Endothelial cell of umbilical vein (primary cell): Measurements from ENCODE around the gene FYN. TPM values are rescaled to one million over a fixed set of nuclear protein-coding genes. Genes with fewer than 3 reads are reported as not detected.
A peak's percentile ranks its signal among the peaks of the same experiment; 100 is the strongest.

Source experiments
- BruUV-seq: library from RNA; stranded (reverse); fragments of 400-500 nt; replicated peaks from 2 replicates; lab custom pipeline; 2021; lab: Mats Ljungman, UMichigan
- CTCF ChIA-PET: fragments of 300-600, 350-600 bp; sonication (Branson Sonifier 250); formaldehyde crosslinking; loops from one replicate; lab custom pipeline; 2021; ENCODE audit warnings: antibody characterized with exemption, inconsistent platforms; lab: Charles Lee
- POLR2A ChIA-PET: fragments of 300-600, 350-600 bp; sonication (Branson Sonifier 250); formaldehyde crosslinking; loops from one replicate; lab custom pipeline; 2021; ENCODE audit warnings: antibody characterized with exemption, inconsistent platforms; lab: Charles Lee
- DNase-seq: peaks from one replicate; pipeline ENCODE4 v3.0.0-alpha.2; 2011; ENCODE audit warnings: low read depth, low spot score
- FAIRE-seq: peaks from 2 replicates; lab custom pipeline; 2011; peaks lifted over from hg19 to GRCh38; lab: Jason Lieb, UNC
- H2AFZ ChIP-seq: 2 replicates; pipeline ENCODE4 v1.6.0; 2012; ENCODE audit warnings: low read depth, low read length, control low read depth, inconsistent platforms
- H3K27ac ChIP-seq: 2 replicates; pipeline ENCODE4 v1.5.1; 2011; ENCODE audit warnings: low read depth, mild to moderate bottlenecking, control low read depth, low read length, moderate library complexity; ENCODE audit not compliant: insufficient read depth
- H3K27me3 ChIP-seq, 2 experiments: 2 replicates each; pipeline versions ENCODE4 v1.6.0 to v1.6.1; 2011; ENCODE audit warnings: low read length in 2 of 2, mixed read lengths in 1 of 2; ENCODE audit not compliant: control insufficient read depth in 2 of 2, insufficient read depth in 2 of 2
- H3K36me3 ChIP-seq, 2 experiments: 2 replicates in 1 of 2; 3 replicates in 1 of 2; pipeline ENCODE4 v1.5.1; 2011; ENCODE audit warnings: low read length in 2 of 2, mild to moderate bottlenecking in 1 of 2, moderate library complexity in 1 of 2; ENCODE audit not compliant: control insufficient read depth in 2 of 2, insufficient read depth in 2 of 2; ENCODE audit errors: extremely low read depth in 1 of 2
- H3K4me1 ChIP-seq: 3 replicates; pipeline ENCODE4 v1.5.1; 2011; ENCODE audit warnings: mild to moderate bottlenecking, low read length; ENCODE audit not compliant: control insufficient read depth, insufficient read depth; ENCODE audit errors: extremely low read depth
- H3K4me2 ChIP-seq: 2 replicates; pipeline ENCODE4 v1.6.1; 2011; ENCODE audit warnings: low read length, control low read depth, mixed read lengths; ENCODE audit not compliant: insufficient read depth
- H3K4me3 ChIP-seq, 3 experiments: fragments of 200-600 bp in 1 of 3; sonication (generic), shearing (Covaris generic) in 1 of 3; replicated peaks in 1 of 3; 2 replicates each; pipeline ENCODE4 v1.5.1; 2011 to 2016; ENCODE audit warnings: control low read depth in 3 of 3, low read length in 3 of 3, mild to moderate bottlenecking in 2 of 3, inconsistent platforms in 1 of 3, low read depth in 1 of 3, moderate library complexity in 1 of 3; ENCODE audit not compliant: insufficient read depth in 1 of 3
- H3K79me2 ChIP-seq: 2 replicates; pipeline ENCODE4 v1.6.0; 2012; ENCODE audit warnings: low read length, inconsistent platforms; ENCODE audit not compliant: control insufficient read depth, insufficient read depth
- H3K9ac ChIP-seq: replicated peaks from 2 replicates; pipeline ENCODE3; 2011; ENCODE audit warnings: low read length, control low read depth; ENCODE audit not compliant: insufficient read depth; ENCODE audit errors: extremely low read depth
- H3K9me1 ChIP-seq: replicated peaks from 3 replicates; pipeline ENCODE4 v1.6.0; 2011; ENCODE audit warnings: mild to moderate bottlenecking, low read length; ENCODE audit not compliant: control insufficient read depth, insufficient read depth; ENCODE audit errors: extremely low read depth
- H3K9me3 ChIP-seq: replicated peaks from 2 replicates; pipeline ENCODE4 v1.5.1; 2012; ENCODE audit warnings: low read length, inconsistent platforms; ENCODE audit not compliant: control insufficient read depth, insufficient read depth
- H4K20me1 ChIP-seq: replicated peaks from 2 replicates; pipeline ENCODE3; 2011; ENCODE audit warnings: mild to moderate bottlenecking, low read length; ENCODE audit not compliant: control insufficient read depth, insufficient read depth; ENCODE audit errors: extremely low read depth
- EZH2 ChIP-seq: IDR thresholded peaks from 2 replicates; pipeline ENCODE4 v1.6.1; 2012; ENCODE audit warnings: borderline replicate concordance, low read depth, mild to moderate bottlenecking, moderate library complexity, low read length, inconsistent platforms; ENCODE audit not compliant: severe bottlenecking
- FOS ChIP-seq: IDR thresholded peaks from 2 replicates; pipeline ENCODE4 v1.6.1; 2011; ENCODE audit warnings: mild to moderate bottlenecking, low read length, moderate library complexity, borderline replicate concordance; ENCODE audit not compliant: insufficient read depth
- GATA2 ChIP-seq: IDR thresholded peaks from 2 replicates; pipeline ENCODE4 v1.7.0; 2011; ENCODE audit warnings: low read depth, mild to moderate bottlenecking, moderate library complexity, mixed read lengths, low read length; ENCODE audit not compliant: insufficient read length, insufficient read depth
- JUN ChIP-seq: IDR thresholded peaks from 2 replicates; pipeline ENCODE4 v1.6.1; 2011; ENCODE audit warnings: borderline replicate concordance, low read depth; ENCODE audit not compliant: insufficient read length, insufficient read depth
- MYC ChIP-seq: IDR thresholded peaks from one replicate; pipeline ENCODE4 v1.6.1; 2011; ENCODE audit warnings: mild to moderate bottlenecking, low read depth, low read length
- POLR2A ChIP-seq: IDR thresholded peaks from 2 replicates; pipeline ENCODE4 v1.6.1; 2012; ENCODE audit warnings: low read depth, mild to moderate bottlenecking, control low read depth, low read length
- POLR2AphosphoS5 ChIP-seq: IDR thresholded peaks from 2 replicates; pipeline ENCODE4 v1.6.1; 2012; ENCODE audit warnings: low read depth, mild to moderate bottlenecking, control low read depth, low read length, moderate library complexity; ENCODE audit not compliant: insufficient read depth
- dilution Hi-C: fragments of 300-500 bp; cut with MboI; formaldehyde crosslinking; loops from one replicate; pipeline ENCODE4 v1.15.0; 2019; ENCODE audit warnings: low sequenced_read_pairs; ENCODE audit not compliant: extremely low pct_ligation_motif_present
- intact Hi-C: fragments of 100-400 bp; cut with micrococcal nuclease; formaldehyde crosslinking; loops from one replicate; pipeline ENCODE4 v1.10.0; 2022
- polyA plus RNA-seq, 4 experiments: library from polyadenylated mRNA; depleted of rRNA in 3 of 4; stranded (reverse) in 3 of 4; unstranded in 1 of 4; fragments of >200 nt; gene quantifications; 2 replicates each; pipeline versions ENCODE4 v1.2.1 to v1.2.3, GENCODE V29; 2011 to 2012; ENCODE audit warnings: missing spikeins in 1 of 4
- total RNA-seq: library from RNA; stranded (reverse); gene quantifications from 2 replicates; pipeline ENCODE4 v1.2.3, GENCODE V29; 2021
- TF ChIP-seq, protein P1 (sequence below): IDR thresholded peaks from 2 replicates; pipeline ENCODE4 v1.6.1; 2011; ENCODE audit not compliant: insufficient read depth, insufficient read length
- TF ChIP-seq, protein P2 (sequence below), 2 donors: IDR thresholded peaks; 1 replicate in 1 of 2; 2 replicates in 1 of 2; pipeline ENCODE4 v1.5.1; 2011; ENCODE audit warnings: low read length in 2 of 2, mild to moderate bottlenecking in 2 of 2, moderate library complexity in 2 of 2, control low read depth in 1 of 2, inconsistent platforms in 1 of 2, low read depth in 1 of 2; ENCODE audit not compliant: insufficient read depth in 1 of 2; ENCODE audit errors: extremely low read depth in 1 of 2

The FYN gene
- total and polyA plus RNA-seq, 2 donors (not counting 3 experiments of a cell fraction or from before 2014, with no cell fraction given) = 69.0 to 143 TPM

DNA sequence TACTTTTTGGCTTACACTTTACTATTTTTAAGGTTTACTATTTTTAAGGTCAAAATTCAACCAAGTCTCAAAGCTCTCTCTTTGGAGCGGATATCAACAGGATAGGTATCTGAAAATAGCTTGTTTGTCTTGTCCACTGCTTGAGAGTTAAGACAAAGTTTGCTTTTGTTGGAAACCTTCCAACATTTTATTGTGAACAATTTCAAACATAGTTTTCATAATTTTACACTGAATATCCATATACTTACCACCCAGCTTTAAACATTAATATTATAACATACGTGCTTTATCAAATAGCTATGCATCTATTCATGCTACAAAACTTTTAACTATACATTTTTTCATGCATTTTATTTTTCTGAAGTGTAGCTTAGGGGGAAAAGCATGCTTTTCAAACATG, 109.9 kb downstream of the FYN start:
- H3K27ac ChIP-seq = no peak overlapping the region
- CTCF ChIA-PET = interaction anchor here (0.6 to 3.1 kb wide), 14 partner anchors 11 to 280 kb away, joined by 3 to 11 read pairs (median 4); no protein-coding TSS in a partner anchor
- H3K4me2 ChIP-seq = peak overlapping the region; percentile 32
- no peaks in the 10 kb centered on the region for H4K20me1 ChIP-seq
- peak; percentile 84 for FAIRE-seq
- DNase-seq = peak; percentile 72
- H3K4me1 ChIP-seq = peaks cover 31% of the 10 kb centered on the region
- H3K27me3 ChIP-seq = no peaks in the 10 kb centered on the region
- dilution Hi-C loops = no loop called here
- H3K9me3 ChIP-seq = no peaks in the 10 kb centered on the region
- peaks cover 4% of the 10 kb centered on the region for H3K79me2 ChIP-seq
- H3K9ac ChIP-seq = no peak overlapping the region
- TF ChIP-seq, protein P1, sequence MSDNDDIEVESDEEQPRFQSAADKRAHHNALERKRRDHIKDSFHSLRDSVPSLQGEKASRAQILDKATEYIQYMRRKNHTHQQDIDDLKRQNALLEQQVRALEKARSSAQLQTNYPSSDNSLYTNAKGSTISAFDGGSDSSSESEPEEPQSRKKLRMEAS = no peak
- TF ChIP-seq, protein P2, sequence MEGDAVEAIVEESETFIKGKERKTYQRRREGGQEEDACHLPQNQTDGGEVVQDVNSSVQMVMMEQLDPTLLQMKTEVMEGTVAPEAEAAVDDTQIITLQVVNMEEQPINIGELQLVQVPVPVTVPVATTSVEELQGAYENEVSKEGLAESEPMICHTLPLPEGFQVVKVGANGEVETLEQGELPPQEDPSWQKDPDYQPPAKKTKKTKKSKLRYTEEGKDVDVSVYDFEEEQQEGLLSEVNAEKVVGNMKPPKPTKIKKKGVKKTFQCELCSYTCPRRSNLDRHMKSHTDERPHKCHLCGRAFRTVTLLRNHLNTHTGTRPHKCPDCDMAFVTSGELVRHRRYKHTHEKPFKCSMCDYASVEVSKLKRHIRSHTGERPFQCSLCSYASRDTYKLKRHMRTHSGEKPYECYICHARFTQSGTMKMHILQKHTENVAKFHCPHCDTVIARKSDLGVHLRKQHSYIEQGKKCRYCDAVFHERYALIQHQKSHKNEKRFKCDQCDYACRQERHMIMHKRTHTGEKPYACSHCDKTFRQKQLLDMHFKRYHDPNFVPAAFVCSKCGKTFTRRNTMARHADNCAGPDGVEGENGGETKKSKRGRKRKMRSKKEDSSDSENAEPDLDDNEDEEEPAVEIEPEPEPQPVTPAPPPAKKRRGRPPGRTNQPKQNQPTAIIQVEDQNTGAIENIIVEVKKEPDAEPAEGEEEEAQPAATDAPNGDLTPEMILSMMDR (IDR thresholded peaks at IDR 0.05; ENCODE audit: extremely low read depth in 1 of 2, insufficient read depth in 1 of 2, low read depth in 1 of 2, low read length in 2 of 2) = no peak
- no peak for TF ChIP-seq GATA2
- TF ChIP-seq FOS = no peak
- TF ChIP-seq EZH2 = no peak
- no peak for TF ChIP-seq MYC
- TF ChIP-seq JUN = no peak
- no peak for TF ChIP-seq POLR2AphosphoS5
- no peak for TF ChIP-seq POLR2A
- intact Hi-C loops = no loop called here
- no TSS peak for BruUV-seq
- POLR2A ChIA-PET = interaction anchor here (0.5 to 0.7 kb wide), 2 partner anchors 212 to 799 kb away, joined by 3 to 5 read pairs; no protein-coding TSS in a partner anchor
- H3K9me1 ChIP-seq = no peaks in the 10 kb centered on the region
- no peaks in the 10 kb centered on the region for H3K36me3 ChIP-seq
- H2AFZ ChIP-seq = no peak overlapping the region
- H3K4me3 ChIP-seq = no peak overlapping the region
